OCI-LY1 (cell line): ENCODE measurements around the gene CDH23.

Source experiments
- H2AFZ ChIP-seq: fragments of 200-600 bp; sonication (generic), shearing (Covaris generic); 2 replicates; pipeline ENCODE4 v1.6.0; 2014; ENCODE audit warnings: antibody characterized with exemption, mild to moderate bottlenecking, low read length
- H3F3A ChIP-seq: fragments of 200-600 bp; sonication (generic), shearing (Covaris generic); 2 replicates; pipeline ENCODE4 v1.6.0; 2014; ENCODE audit warnings: mild to moderate bottlenecking, antibody characterized with exemption, low read length, moderate library complexity; ENCODE audit not compliant: insufficient read depth
- H3K27ac ChIP-seq: fragments of 200-600 bp; sonication (generic); 2 replicates; pipeline ENCODE4 v1.5.1; 2014; ENCODE audit warnings: low read length, mixed run types, mild to moderate bottlenecking, low read depth; ENCODE audit not compliant: poor library complexity, severe bottlenecking
- H3K27me3 ChIP-seq: fragments of 200-600 bp; sonication (generic); 2 replicates; pipeline ENCODE4 v1.6.0; 2014; ENCODE audit warnings: antibody characterized with exemption, mild to moderate bottlenecking, low read length, moderate library complexity; ENCODE audit not compliant: insufficient read depth
- H3K36me3 ChIP-seq: fragments of 200-600 bp; sonication (generic); 2 replicates; pipeline ENCODE4 v1.6.1; 2014; ENCODE audit warnings: mild to moderate bottlenecking, antibody characterized with exemption, low read length, moderate library complexity, mixed read lengths; ENCODE audit not compliant: insufficient read depth
- H3K4me1 ChIP-seq: fragments of 200-600 bp; sonication (generic); 2 replicates; pipeline ENCODE4 v1.5.1; 2014; ENCODE audit warnings: mild to moderate bottlenecking, low read length, moderate library complexity; ENCODE audit not compliant: insufficient read depth, severe bottlenecking
- H3K4me2 ChIP-seq: fragments of 200-600 bp; sonication (generic), shearing (Covaris generic); 2 replicates; pipeline ENCODE4 v1.6.1; 2014; ENCODE audit warnings: low read length
- H3K4me3 ChIP-seq: fragments of 200-600 bp; sonication (generic); 2 replicates; pipeline ENCODE4 v1.5.1; 2014; ENCODE audit warnings: low read length, low read depth, mild to moderate bottlenecking, mixed read lengths; ENCODE audit not compliant: poor library complexity, severe bottlenecking
- H3K79me2 ChIP-seq: fragments of 200-600 bp; shearing (Covaris generic); 2 replicates; pipeline ENCODE4 v1.6.1; 2016; ENCODE audit warnings: mixed run types, low read length, mixed read lengths; ENCODE audit not compliant: insufficient read depth
- H3K9ac ChIP-seq: fragments of 200-600 bp; sonication (generic), shearing (Covaris generic); 2 replicates; pipeline ENCODE4 v1.6.1; 2014; ENCODE audit warnings: mild to moderate bottlenecking, low read length, mixed read lengths
- H3K9me2 ChIP-seq: fragments of 200-600 bp; sonication (generic), shearing (Covaris generic); 2 replicates; pipeline ENCODE4 v1.6.1; 2014; ENCODE audit warnings: low read depth, mild to moderate bottlenecking, low read length, mixed read lengths
- H3K9me3 ChIP-seq: fragments of 200-600 bp; shearing (Covaris generic); 2 replicates; pipeline ENCODE4 v1.6.1; 2014; ENCODE audit warnings: low read length, mixed read lengths
- H4K20me1 ChIP-seq: fragments of 200-600 bp; sonication (generic), shearing (Covaris generic); 2 replicates; pipeline ENCODE4 v1.6.0; 2016; ENCODE audit warnings: mild to moderate bottlenecking, low read length; ENCODE audit not compliant: insufficient read depth
- CTCF ChIP-seq: fragments of 200-600 bp; sonication (generic), shearing (Covaris generic); IDR thresholded peaks from 2 replicates; pipeline ENCODE4 v1.5.1; 2017; ENCODE audit warnings: mild to moderate bottlenecking, antibody characterized with exemption, low read length, moderate library complexity, mixed read lengths
- EZH2 ChIP-seq: fragments of 200-600 bp; sonication (generic), shearing (Covaris generic); IDR thresholded peaks from 2 replicates; pipeline ENCODE4 v1.8.0; 2017; ENCODE audit warnings: borderline replicate concordance, mixed run types, mild to moderate bottlenecking, antibody characterized with exemption, low read length, moderate library complexity, mixed read lengths

The CDH23 gene

GRCh38 chr10:71564194-71564820, 167.6 kb downstream of the CDH23 start:
- H3K9me3 ChIP-seq, result no peaks in the 10 kb centered on the region
- no peak overlapping the region for H3K27ac ChIP-seq
- no peaks in the 10 kb centered on the region for H3K27me3 ChIP-seq
- H4K20me1 ChIP-seq, result no peaks in the 10 kb centered on the region
- no peaks in the 10 kb centered on the region for H3K4me1 ChIP-seq
- no peaks in the 10 kb centered on the region for H3F3A ChIP-seq
- H2AFZ ChIP-seq, result no peak overlapping the region
- H3K36me3 ChIP-seq, result no peaks in the 10 kb centered on the region
- no peak overlapping the region for H3K4me3 ChIP-seq
- TF ChIP-seq CTCF, result no peak
- TF ChIP-seq EZH2, result no peak
- H3K9ac ChIP-seq, result no peak overlapping the region
- H3K9me2 ChIP-seq, result no peaks in the 10 kb centered on the region
- H3K79me2 ChIP-seq, result no peaks in the 10 kb centered on the region
- no peak overlapping the region for H3K4me2 ChIP-seq

GRCh38 chr10:71565284-71566000, 168.7 kb downstream of the CDH23 start:
- Histone ChIP-seq H3K4me1 (no peaks in the 10 kb centered on the region), H3K9me2 (no peaks in the 10 kb centered on the region), H3K79me2 (no peaks in the 10 kb centered on the region), H3K4me2 (no peak overlapping the region), H3F3A (no peaks in the 10 kb centered on the region), H3K27ac (no peak overlapping the region), H3K9ac (no peak overlapping the region), H3K9me3 (no peaks in the 10 kb centered on the region), H3K4me3 (no peak overlapping the region), H3K36me3 (no peaks in the 10 kb centered on the region), H2AFZ (no peak overlapping the region), H3K27me3 (no peaks in the 10 kb centered on the region), H4K20me1 (no peaks in the 10 kb centered on the region)
- TF ChIP-seq CTCF, result no peak
- TF ChIP-seq EZH2, result no peak

GRCh38 chr10:71567006-71567405, 170.3 kb downstream of the CDH23 start:
- H3K4me1 ChIP-seq, result no peaks in the 10 kb centered on the region
- no peaks in the 10 kb centered on the region for H3K9me2 ChIP-seq
- H3K4me3 ChIP-seq, result no peak overlapping the region
- H3K27me3 ChIP-seq, result no peaks in the 10 kb centered on the region
- H3K79me2 ChIP-seq, result no peaks in the 10 kb centered on the region
- H3F3A ChIP-seq, result no peaks in the 10 kb centered on the region
- H3K4me2 ChIP-seq, result no peak overlapping the region
- no peak overlapping the region for H3K27ac ChIP-seq
- H3K36me3 ChIP-seq, result no peaks in the 10 kb centered on the region
- no peak overlapping the region for H2AFZ ChIP-seq
- no peaks in the 10 kb centered on the region for H4K20me1 ChIP-seq
- TF ChIP-seq EZH2, result no peak
- TF ChIP-seq CTCF, result no peak
- H3K9ac ChIP-seq, result no peak overlapping the region
- H3K9me3 ChIP-seq, result no peaks in the 10 kb centered on the region
